ENCODE data around the gene GPX7. TPM values are rescaled to one million over a fixed set of nuclear protein-coding genes. Genes with fewer than 3 reads are reported as not detected.

The GPX7 gene
- total and polyA plus RNA-seq, 2 of the 4 experiments (the other 2 are of a cell fraction), result 3.4 to 3.8 TPM

GRCh38 chr1:52553362-52554266 is 48.6 kb upstream of the GPX7 start:
- H4K91ac ChIP-seq (ENCODE audit: insufficient read depth, low read depth, low read length), result peak overlapping the region; percentile 72
- peak overlapping the region; percentile 69 for H3K4me2 ChIP-seq (ENCODE audit: low read depth, low read length)
- peaks cover 4% of the 10 kb centered on the region for H3K4me1 ChIP-seq (ENCODE audit: control insufficient read depth, insufficient read depth, low read length)
- peaks cover 8 to 44% of the 10 kb centered on the region in 2 experiments; a peak in 2 of 4 replicates for H3K79me1 ChIP-seq (ENCODE audit: low read depth in 1 of 2, low read length in 2 of 2)
- POLR2A ChIA-PET (ENCODE audit: unreplicated experiment), result interaction anchor here (0.5 to 0.6 kb wide), 2 partner anchors 40 to 68 kb away, joined by 4 to 15 read pairs; no protein-coding TSS in a partner anchor
- BruUV-seq (replicated peaks), result no TSS peak
- H4K20me1 ChIP-seq (ENCODE audit: insufficient read depth, low read length), result peaks cover 31% of the 10 kb centered on the region
- TF ChIP-seq FOS (IDR thresholded peaks at IDR 0.05; ENCODE audit: low read depth, low read length) (no peak), POLR2A (IDR thresholded peaks at IDR 0.05; ENCODE audit: low read depth, low read length) (peak; percentile 62), CTCF (conservative IDR thresholded peaks at IDR 0.05; ENCODE audit: low read depth, low read length) (no peak), CEBPB (IDR thresholded peaks at IDR 0.05; ENCODE audit: low read depth, low read length) (no peak), BHLHE40 (IDR thresholded peaks at IDR 0.05; ENCODE audit: low read depth, low read length) (no peak), SMC3 (IDR thresholded peaks at IDR 0.05; ENCODE audit: low read depth, low read length) (no peak), NFE2L2 (IDR thresholded peaks at IDR 0.05; ENCODE audit: low read depth, low read length) (no peak), CHD1 (IDR thresholded peaks at IDR 0.05; ENCODE audit: low read depth, low read length) (no peak), RAD21 (IDR thresholded peaks at IDR 0.05; ENCODE audit: low read length) (no peak), MAZ (IDR thresholded peaks at IDR 0.05; ENCODE audit: borderline replicate concordance, low read depth, low read length) (peak; percentile 59; the same call in 1 of the 2 replicates), ELK1 (IDR thresholded peaks at IDR 0.05; ENCODE audit: borderline replicate concordance, low read depth, low read length) (no peak), MXI1 (IDR thresholded peaks at IDR 0.05; ENCODE audit: borderline replicate concordance, low read depth, low read length) (no peak; the same call in 1 of the 2 replicates), RCOR1 (IDR thresholded peaks at IDR 0.05; ENCODE audit: insufficient replicate concordance, low read length) (no peak)
- peak overlapping the region; percentile 86 for H3K56ac ChIP-seq (ENCODE audit: extremely low read depth, insufficient read depth, low read length)
- no peaks in the 10 kb centered on the region for H3K36me3 ChIP-seq (ENCODE audit: control insufficient read depth, insufficient read depth, low read length)
- H3K18ac ChIP-seq (ENCODE audit: low read depth, low read length), result peak overlapping the region; percentile 30; the same call in 1 of the 2 replicates
- in situ Hi-C loops (cut with MboI; ENCODE audit: low sequenced_read_pairs), result no loop called here
- H2BK20ac ChIP-seq (ENCODE audit: low read depth, low read length), result no peak overlapping the region
- CTCF ChIA-PET, result interaction anchor here (0.6 to 0.7 kb wide), 4 partner anchors 33 to 619 kb away, joined by 3 to 5 read pairs (median 4); no protein-coding TSS in a partner anchor
- no peaks in the 10 kb centered on the region for H3K9me3 ChIP-seq (ENCODE audit: control insufficient read depth, insufficient read depth, low read length)
- H3K27me3 ChIP-seq (ENCODE audit: control insufficient read depth, insufficient read depth, low read length), result no peaks in the 10 kb centered on the region
- peak overlapping the region; percentile 86 for H3K4ac ChIP-seq (ENCODE audit: low read depth, low read length)
- H4K8ac ChIP-seq (ENCODE audit: low read depth in 2 of 2, low read length in 2 of 2), result peak overlapping the region; percentile 84 to 92
- dilution Hi-C loops (cut with HindIII; ENCODE audit: low sequenced_read_pairs, unreplicated experiment), result no loop called here
- peak overlapping the region; percentile 80 for H3K9ac ChIP-seq (ENCODE audit: low read depth, low read length)
- peak overlapping the region; percentile 63 for H3K23ac ChIP-seq (ENCODE audit: low read depth, low read length)
- H2AK9ac ChIP-seq (replicated peaks; ENCODE audit: low read depth, low read length, poor library complexity), result peak overlapping the region; percentile 97
- intact Hi-C loops (cut with micrococcal nuclease), result loop anchor here (2.0 kb wide), 1 partner anchor 21 kb away; no protein-coding TSS in a partner anchor
- peak overlapping the region; percentile 99 for H2AFZ ChIP-seq (replicated peaks; ENCODE audit: low read length, poor library complexity)
- peak overlapping the region; percentile 85 for H2BK5ac ChIP-seq (ENCODE audit: low read depth, low read length, poor library complexity, severe bottlenecking)
- peak; percentile 86 for DNase-seq
- peak overlapping the region; percentile 82 for H2AK5ac ChIP-seq (ENCODE audit: low read depth, low read length)
- ATAC-seq (ENCODE audit: low read depth), result peak; percentile 93
- peak overlapping the region; percentile 78 for H3K14ac ChIP-seq (replicated peaks; ENCODE audit: low read depth, low read length)
- 1% methylated on average over 24 of the region's 66 CpGs; no CpG with 5 or more reads in 1 of the 2 experiments for WGBS, 2 experiments (ENCODE audit: extremely low coverage in 2 of 2, insufficient read length in 1 of 2)
- H4K5ac ChIP-seq (ENCODE audit: low read depth, low read length), result peak overlapping the region; percentile 38
- H2BK15ac ChIP-seq (ENCODE audit: low read depth, low read length), result peak overlapping the region; percentile 0; the same call in 1 of the 3 replicates
- peak overlapping the region; percentile 81 for H3K27ac ChIP-seq (ENCODE audit: insufficient read depth, low read length)
- 0 out of 2 replicates have a peak, but pooled peaks cover 3% of the 10 kb centered on the region for H3K9me1 ChIP-seq (ENCODE audit: insufficient read depth, low read length)
- H2BK120ac ChIP-seq (ENCODE audit: low read depth, low read length), result peak overlapping the region; percentile 64
- peak overlapping the region; percentile 91 for H3K4me3 ChIP-seq (ENCODE audit: insufficient read depth, low read depth, low read length)
